Middle frontal gyrus (tissue), 1 donor: ENCODE results near the gene NR4A2.
"Not testable (repeated sequence)": the region's sequence is repeated elsewhere in the genome, so short reads cannot be mapped to it uniquely, and the experiment has no call there.

ENCODE experiments used
- DNase-seq: peaks from one replicate; pipeline ENCODE4 v3.0.0-alpha.2; 2015; ENCODE audit warnings: low spot score; ENCODE audit errors: extremely low spot score

The NR4A2 gene

GRCh38 chr2:156322051-156322685 is 10.4 kb downstream of the NR4A2 start:
- DNase-seq: no peak

- no peak for DNase-seq
These were observed 11.1 kb downstream of the NR4A2 start for GRCh38 chr2:156321243-156321904.

- DNase-seq: no peak
These were observed 11.9 kb downstream of the NR4A2 start for GRCh38 chr2:156320486-156321098.

GRCh38 chr2:156319811-156320485 is 12.6 kb downstream of the NR4A2 start:
- DNase-seq: no peak

GRCh38 chr2:156317631-156318030 is 14.9 kb downstream of the NR4A2 start:
- no peak for DNase-seq

GRCh38 chr2:156311976-156312375 is 20.5 kb downstream of the NR4A2 start:
- no peak for DNase-seq

- DNase-seq: no peak
These were observed 21.7 kb downstream of the NR4A2 start for GRCh38 chr2:156310773-156311172.

GRCh38 chr2:156309917-156310316 is 22.6 kb downstream of the NR4A2 start:
- no peak for DNase-seq

- no peak for DNase-seq
These were observed 23.4 kb downstream of the NR4A2 start for GRCh38 chr2:156309167-156309566.

- DNase-seq: no peak
These were observed 25.7 kb downstream of the NR4A2 start for GRCh38 chr2:156306821-156307220.

GRCh38 chr2:156305121-156305520 is 27.4 kb downstream of the NR4A2 start:
- DNase-seq: no peak

- no peak for DNase-seq
These were observed 32.2 kb downstream of the NR4A2 start for GRCh38 chr2:156300337-156300736.

GRCh38 chr2:156294945-156295580 is 37.5 kb downstream of the NR4A2 start:
- DNase-seq: no peak

GRCh38 chr2:156293382-156293781 is 39.1 kb downstream of the NR4A2 start:
- not testable (repeated sequence) for DNase-seq

- DNase-seq: no peak
These were observed 52.9 kb downstream of the NR4A2 start for GRCh38 chr2:156279446-156280150.
